Spinal cord (tissue), 10 donors: Measurements from ENCODE around the gene SYPL2. TPM values are rescaled to one million over a fixed set of nuclear protein-coding genes. Genes with fewer than 3 reads are reported as not detected.

Experiments
- DNase-seq, 6 donors: peaks; one replicate each; pipeline versions ENCODE4 v3.0.0 to v3.0.0-alpha.2; 2013 to 2015; ENCODE audit warnings: low spot score in 6 of 6, low read depth in 4 of 6
- H3K27ac ChIP-seq: one replicate; pipeline ENCODE4 v1.5.1; 2013; ENCODE audit warnings: low read depth, low read length, control low read depth
- H3K27me3 ChIP-seq: one replicate; pipeline ENCODE4 v1.6.1; 2013; ENCODE audit warnings: low read length; ENCODE audit not compliant: control insufficient read depth, insufficient read depth
- H3K36me3 ChIP-seq: one replicate; pipeline ENCODE4 v1.6.1; 2013; ENCODE audit warnings: low read length; ENCODE audit not compliant: control insufficient read depth, insufficient read depth
- H3K4me1 ChIP-seq: one replicate; pipeline ENCODE4 v1.6.1; 2013; ENCODE audit warnings: low read length; ENCODE audit not compliant: control insufficient read depth, insufficient read depth
- H3K4me3 ChIP-seq: one replicate; pipeline ENCODE4 v1.5.1; 2013; ENCODE audit warnings: low read depth, low read length, control low read depth
- H3K9me3 ChIP-seq: one replicate; pipeline ENCODE4 v1.6.1; 2013; ENCODE audit warnings: low read length; ENCODE audit not compliant: control insufficient read depth, insufficient read depth
- WGBS: methylation state at CpG from one replicate; pipeline ENCODE4 v1.1.5; 2013; ENCODE audit warnings: missing lambda C conversion rate; ENCODE audit not compliant: insufficient coverage; 5-methylcytosine and 5-hydroxymethylcytosine counted together
- polyA plus RNA-seq, 2 donors: library from polyadenylated mRNA; unstranded; fragments of 120-200 nt; gene quantifications; one replicate each; pipeline ENCODE4 v1.2.1, GENCODE V29; 2013; ENCODE audit not compliant: insufficient read length in 2 of 2
- total RNA-seq, 2 donors: library from RNA; depleted of rRNA in 1 of 2; stranded (reverse); fragments of 120-200 nt in 1 of 2; fragments of >200 nt in 1 of 2; gene quantifications; one replicate each; pipeline versions ENCODE4 v1.2.3 to v1.2.4, GENCODE V29; 2013 to 2014
- donor health status: healthy.

Gene SYPL2
- total and polyA plus RNA-seq, 4 donors: 0.10 to 1.1 (median 0.75) TPM

- H3K4me1 ChIP-seq: peaks cover 20% of the 10 kb centered on the region
- 50% methylated on average over 5 of the region's 7 CpGs for WGBS
- no peak overlapping the region for H3K27ac ChIP-seq
- H3K36me3 ChIP-seq: peaks cover 20% of the 10 kb centered on the region
- no peak for DNase-seq
- H3K27me3 ChIP-seq: peaks cover 2% of the 10 kb centered on the region
- H3K9me3 ChIP-seq: no peaks in the 10 kb centered on the region
- H3K4me3 ChIP-seq: peak overlapping the region; percentile 43
Observed at GRCh38 chr1:109508873-109509175, 42.5 kb downstream of the SYPL2 start.

- H3K27me3 ChIP-seq: peaks cover 2% of the 10 kb centered on the region
- H3K9me3 ChIP-seq: no peaks in the 10 kb centered on the region
- H3K36me3 ChIP-seq: peaks cover 20% of the 10 kb centered on the region
- H3K4me3 ChIP-seq: peak within 1 kb of the TSS; percentile 78
- no peak within 1 kb of the TSS for H3K27ac ChIP-seq
- under 1% methylated on average over 98 of the region's 100 CpGs for WGBS
- peak in 4 of 6 donors; percentile 50 to 91 (median 76) for DNase-seq
- H3K4me1 ChIP-seq: peaks cover 20% of the 10 kb centered on the region
Observed at GRCh38 chr1:109509176-109510134, 43.1 kb downstream of the SYPL2 start, which contains the start of gene AMIGO1. Gene AMIGO1 (minus strand): TSS chr1:109509727. CDS start chr1:109508912, 815 bp downstream.

GRCh38 chr1:109513110-109513710 is 46.9 kb downstream of the SYPL2 start:
- Histone ChIP-seq H3K27me3 (peaks cover 2% of the 10 kb centered on the region), H3K4me1 (peaks cover 16% of the 10 kb centered on the region), H3K9me3 (no peaks in the 10 kb centered on the region), H3K4me3 (no peak overlapping the region), H3K36me3 (peaks cover 5% of the 10 kb centered on the region), H3K27ac (no peak overlapping the region)
- WGBS: no CpG with 5 or more reads among the region's 2 CpGs
- no peak for DNase-seq

GRCh38 chr1:109514846-109515245 is 48.5 kb downstream of the SYPL2 start:
- Histone ChIP-seq H3K4me3 (no peak overlapping the region), H3K9me3 (no peaks in the 10 kb centered on the region), H3K27ac (no peak overlapping the region), H3K36me3 (no peaks in the 10 kb centered on the region), H3K4me1 (peaks cover 7% of the 10 kb centered on the region), H3K27me3 (peaks cover 2% of the 10 kb centered on the region)
- WGBS: 79% methylated on average over 2 of the region's 3 CpGs
- DNase-seq: no peak

- H3K4me3 ChIP-seq: no peak overlapping the region
- WGBS: 83% methylated on average over 3 of the region's 5 CpGs
Observed at GRCh38 chr1:109516872-109517271, 50.5 kb downstream of the SYPL2 start.

GRCh38 chr1:109517337-109517736 is 51.0 kb downstream of the SYPL2 start:
- Histone ChIP-seq H3K4me1 (peaks cover 9% of the 10 kb centered on the region), H3K27me3 (peaks cover 6% of the 10 kb centered on the region), H3K27ac (no peak overlapping the region), H3K9me3 (no peaks in the 10 kb centered on the region), H3K36me3 (no peaks in the 10 kb centered on the region), H3K4me3 (no peak overlapping the region)
- 86% methylated on average over 4 of the region's 5 CpGs for WGBS
- DNase-seq: no peak

More at GRCh38 chr1:109516872-109517271, 50.5 kb downstream of the SYPL2 start:
- H3K27me3 ChIP-seq: peaks cover 6% of the 10 kb centered on the region
- H3K4me1 ChIP-seq: peaks cover 9% of the 10 kb centered on the region
- H3K27ac ChIP-seq: no peak overlapping the region
- no peaks in the 10 kb centered on the region for H3K9me3 ChIP-seq
- no peak for DNase-seq
- no peaks in the 10 kb centered on the region for H3K36me3 ChIP-seq

- DNase-seq: peak in 1 of 6 donors; percentile 66
- peaks cover 9% of the 10 kb centered on the region for H3K4me1 ChIP-seq
- no peaks in the 10 kb centered on the region for H3K9me3 ChIP-seq
- H3K27ac ChIP-seq: no peak overlapping the region
- peaks cover 8% of the 10 kb centered on the region for H3K27me3 ChIP-seq
- no peak overlapping the region for H3K4me3 ChIP-seq
- H3K36me3 ChIP-seq: no peaks in the 10 kb centered on the region
- WGBS: 31% methylated on average over 6 of the region's 14 CpGs
Observed at GRCh38 chr1:109521002-109521951, 54.9 kb downstream of the SYPL2 start.

GRCh38 chr1:109522026-109522425 is 55.7 kb downstream of the SYPL2 start:
- peaks cover 9% of the 10 kb centered on the region for H3K4me1 ChIP-seq
- H3K27ac ChIP-seq: no peak overlapping the region
- DNase-seq: no peak
- H3K27me3 ChIP-seq: peaks cover 8% of the 10 kb centered on the region
- no peak overlapping the region for H3K4me3 ChIP-seq
- 89% methylated on average over 2 of the region's 7 CpGs for WGBS
- H3K9me3 ChIP-seq: no peaks in the 10 kb centered on the region
- H3K36me3 ChIP-seq: no peaks in the 10 kb centered on the region

GRCh38 chr1:109523706-109524105 is 57.4 kb downstream of the SYPL2 start:
- Histone ChIP-seq H3K27me3 (peaks cover 13% of the 10 kb centered on the region), H3K4me3 (no peak overlapping the region), H3K36me3 (no peaks in the 10 kb centered on the region), H3K9me3 (no peaks in the 10 kb centered on the region), H3K4me1 (peaks cover 9% of the 10 kb centered on the region), H3K27ac (no peak overlapping the region)
- WGBS: no CpG with 5 or more reads among the region's 2 CpGs
- no peak for DNase-seq
